HCT116 (cell line): ENCODE measurements around the gene REG3G.

Experiments
- CTCF ChIP-seq, 3 experiments: fragments of 200-600 bp in 1 of 3; sonication (generic) in 1 of 3; IDR thresholded peaks in 2 of 3; conservative IDR thresholded peaks in 1 of 3; 2 replicates each; pipeline ENCODE4 v1.5.1; 2012 to 2017; ENCODE audit warnings: low read depth in 2 of 3, low read length in 2 of 3, antibody characterized with exemption in 1 of 3, borderline replicate concordance in 1 of 3, control low read depth in 1 of 3, mild to moderate bottlenecking in 1 of 3, mixed read lengths in 1 of 3, mixed run types in 1 of 3, moderate library complexity in 1 of 3; ENCODE audit not compliant: insufficient read depth in 1 of 3
- EZH2 ChIP-seq: fragments of 200-600 bp; sonication (generic); IDR thresholded peaks from 2 replicates; pipeline ENCODE4 v1.6.1; 2017; ENCODE audit warnings: antibody characterized with exemption, mixed run types
- POLR2A ChIP-seq: IDR thresholded peaks from 2 replicates; pipeline ENCODE4 v1.7.0; 2011; ENCODE audit warnings: borderline replicate concordance; ENCODE audit not compliant: insufficient read depth, insufficient read length; ENCODE audit errors: extremely low read depth
- POLR2AphosphoS5 ChIP-seq: IDR thresholded peaks from 2 replicates; pipeline ENCODE4 v1.6.1; 2011; ENCODE audit warnings: mild to moderate bottlenecking, low read depth, low read length, moderate library complexity
- SRF ChIP-seq: IDR thresholded peaks from 2 replicates; pipeline ENCODE4 v1.6.1; 2012; ENCODE audit warnings: low read depth
- YY1 ChIP-seq: IDR thresholded peaks from 2 replicates; pipeline ENCODE4 v1.6.1; 2011; ENCODE audit warnings: low read length, low read depth, moderate library complexity, mild to moderate bottlenecking; ENCODE audit not compliant: insufficient replicate concordance; ENCODE audit errors: extremely low read depth

GRCh38 chr2:79025421-79025820 is at the start of gene REG3G:
- TF ChIP-seq POLR2AphosphoS5 (no peak), EZH2 (no peak), CTCF (IDR thresholded peaks at IDR 0.05 in 2 of 3, conservative IDR thresholded peaks at IDR 0.05 in 1 of 3; ENCODE audit: borderline replicate concordance in 1 of 3, insufficient read depth in 1 of 3, low read depth in 2 of 3, low read length in 2 of 3) (no peak), POLR2A (no peak), YY1 (no peak), SRF (no peak)
